GM12801 (cell line): ENCODE data around the gene APOBEC3H.

Experiments used
- TF ChIP-seq, protein P1 (sequence below): IDR thresholded peaks from one replicate; pipeline ENCODE4 v1.5.1; 2011; ENCODE audit warnings: control low read depth; ENCODE audit not compliant: insufficient read length; ENCODE audit errors: extremely low read depth

The APOBEC3H gene

DNA sequence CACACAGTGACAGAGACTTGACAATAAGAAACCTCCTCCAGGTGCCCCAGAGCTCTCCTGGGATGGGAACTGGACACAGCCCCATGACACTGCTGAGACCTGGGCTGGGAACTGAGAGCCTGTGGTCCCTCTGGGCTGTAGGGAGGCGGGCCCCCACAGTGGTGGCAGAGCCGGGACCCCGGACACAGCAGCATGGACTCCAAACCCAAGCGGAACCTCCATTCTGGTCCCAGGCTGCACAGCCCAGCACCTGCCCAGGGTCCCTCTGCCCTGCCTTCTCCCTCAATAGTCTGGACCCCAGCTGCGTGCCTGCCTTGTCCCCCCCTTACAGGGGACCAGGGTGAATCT lies 8.4 kb upstream of the APOBEC3H start:
- TF ChIP-seq, protein P1, sequence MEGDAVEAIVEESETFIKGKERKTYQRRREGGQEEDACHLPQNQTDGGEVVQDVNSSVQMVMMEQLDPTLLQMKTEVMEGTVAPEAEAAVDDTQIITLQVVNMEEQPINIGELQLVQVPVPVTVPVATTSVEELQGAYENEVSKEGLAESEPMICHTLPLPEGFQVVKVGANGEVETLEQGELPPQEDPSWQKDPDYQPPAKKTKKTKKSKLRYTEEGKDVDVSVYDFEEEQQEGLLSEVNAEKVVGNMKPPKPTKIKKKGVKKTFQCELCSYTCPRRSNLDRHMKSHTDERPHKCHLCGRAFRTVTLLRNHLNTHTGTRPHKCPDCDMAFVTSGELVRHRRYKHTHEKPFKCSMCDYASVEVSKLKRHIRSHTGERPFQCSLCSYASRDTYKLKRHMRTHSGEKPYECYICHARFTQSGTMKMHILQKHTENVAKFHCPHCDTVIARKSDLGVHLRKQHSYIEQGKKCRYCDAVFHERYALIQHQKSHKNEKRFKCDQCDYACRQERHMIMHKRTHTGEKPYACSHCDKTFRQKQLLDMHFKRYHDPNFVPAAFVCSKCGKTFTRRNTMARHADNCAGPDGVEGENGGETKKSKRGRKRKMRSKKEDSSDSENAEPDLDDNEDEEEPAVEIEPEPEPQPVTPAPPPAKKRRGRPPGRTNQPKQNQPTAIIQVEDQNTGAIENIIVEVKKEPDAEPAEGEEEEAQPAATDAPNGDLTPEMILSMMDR = no peak

DNA sequence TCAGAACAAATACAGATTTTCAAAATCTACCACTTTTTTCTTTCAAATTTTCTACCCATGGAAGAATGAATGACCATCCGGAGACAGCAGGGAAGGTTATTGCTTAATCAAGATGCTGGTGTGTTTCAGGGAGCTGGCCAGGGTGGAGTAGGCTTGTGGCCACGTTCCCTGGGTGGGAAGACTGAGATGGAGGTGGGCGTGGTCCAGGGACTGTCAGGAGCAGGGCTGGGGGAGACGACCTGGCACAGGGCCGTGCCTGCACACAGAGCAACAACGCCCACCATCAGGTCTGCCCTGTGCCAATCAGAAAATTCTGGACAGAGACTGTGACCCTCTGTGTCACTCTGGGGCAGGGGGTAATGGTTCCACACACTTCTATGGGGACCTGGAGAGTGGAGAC lies 7.1 kb upstream of the APOBEC3H start:
- TF ChIP-seq, protein P1 = no peak

DNA sequence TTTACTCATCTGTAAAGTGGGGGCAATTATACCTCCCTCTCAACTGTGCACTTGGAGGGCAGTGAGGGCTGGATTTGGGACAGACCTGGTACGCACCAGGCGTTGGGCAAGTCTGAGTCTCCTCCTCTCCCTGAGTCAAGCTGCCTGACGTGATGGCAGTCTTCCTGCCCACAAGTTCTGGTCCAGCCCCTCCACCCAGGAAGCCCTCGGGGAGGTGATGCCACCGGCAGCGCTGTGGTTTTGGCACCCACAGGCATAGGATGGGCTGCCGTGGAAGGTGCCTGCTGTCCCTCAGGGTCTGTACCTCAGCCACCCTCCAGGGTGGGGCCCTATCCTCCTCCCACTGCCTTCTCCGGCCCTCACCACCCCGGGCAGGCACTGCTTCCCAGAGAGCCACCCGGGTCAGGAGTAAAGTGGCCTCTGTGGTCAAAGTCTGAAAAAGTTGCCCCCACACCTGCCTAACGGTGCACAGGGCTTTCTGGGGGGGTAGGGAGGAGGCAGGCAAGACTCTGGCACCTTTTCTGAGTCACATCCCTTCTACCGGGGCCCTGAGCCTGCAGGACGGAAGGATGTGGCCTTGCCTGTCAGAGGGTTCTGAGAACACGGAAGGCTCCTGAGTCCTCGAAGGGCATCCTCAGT lies 6.5 kb upstream of the APOBEC3H start:
- TF ChIP-seq, protein P1 = no peak

DNA sequence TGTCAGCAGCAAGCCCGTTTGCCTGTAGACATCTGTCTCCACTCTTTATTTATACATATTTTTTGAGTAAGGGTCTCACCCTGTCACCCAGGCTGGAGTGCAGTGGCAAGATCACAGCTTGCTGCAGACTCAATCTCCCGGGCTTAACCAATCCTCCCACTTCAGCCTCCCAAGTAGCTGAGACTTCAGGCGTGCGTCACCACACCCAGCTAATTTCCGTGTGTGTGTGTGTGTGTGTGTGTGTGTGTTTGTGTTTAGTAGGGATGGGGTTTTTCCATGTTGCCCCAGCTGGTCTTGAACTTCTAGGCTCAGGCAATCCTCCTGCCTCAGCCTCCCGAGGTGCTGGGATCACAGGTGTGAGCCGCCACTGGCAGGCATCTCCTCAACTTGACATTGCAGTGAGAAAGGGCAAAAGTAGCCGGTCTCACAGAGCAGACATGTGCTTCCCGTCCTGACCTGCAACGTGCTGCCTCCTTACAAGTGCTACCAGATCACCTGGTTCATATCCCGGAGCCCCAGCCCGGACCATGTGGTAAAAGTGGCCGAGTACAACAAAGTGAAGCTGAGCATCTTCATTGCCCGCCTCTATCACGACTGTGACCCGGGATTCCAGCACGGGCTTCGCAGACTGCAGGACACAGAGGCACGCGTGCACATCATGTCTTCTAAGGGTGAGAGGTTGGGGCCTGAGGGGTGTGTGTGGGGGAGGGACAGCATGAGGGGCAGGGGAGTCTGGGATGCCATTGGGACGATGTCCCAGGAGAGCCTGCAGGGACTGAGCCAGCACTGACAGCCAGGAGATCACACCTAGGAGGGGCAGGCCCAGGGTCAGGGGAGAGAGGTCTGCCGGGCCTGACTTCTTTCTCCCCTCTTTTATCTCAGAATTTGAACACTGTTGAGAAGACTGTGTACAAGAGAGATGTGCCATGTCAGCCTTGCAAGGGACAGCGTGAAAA lies 5.6 kb upstream of the APOBEC3H start:
- TF ChIP-seq, protein P1 = no peak

DNA sequence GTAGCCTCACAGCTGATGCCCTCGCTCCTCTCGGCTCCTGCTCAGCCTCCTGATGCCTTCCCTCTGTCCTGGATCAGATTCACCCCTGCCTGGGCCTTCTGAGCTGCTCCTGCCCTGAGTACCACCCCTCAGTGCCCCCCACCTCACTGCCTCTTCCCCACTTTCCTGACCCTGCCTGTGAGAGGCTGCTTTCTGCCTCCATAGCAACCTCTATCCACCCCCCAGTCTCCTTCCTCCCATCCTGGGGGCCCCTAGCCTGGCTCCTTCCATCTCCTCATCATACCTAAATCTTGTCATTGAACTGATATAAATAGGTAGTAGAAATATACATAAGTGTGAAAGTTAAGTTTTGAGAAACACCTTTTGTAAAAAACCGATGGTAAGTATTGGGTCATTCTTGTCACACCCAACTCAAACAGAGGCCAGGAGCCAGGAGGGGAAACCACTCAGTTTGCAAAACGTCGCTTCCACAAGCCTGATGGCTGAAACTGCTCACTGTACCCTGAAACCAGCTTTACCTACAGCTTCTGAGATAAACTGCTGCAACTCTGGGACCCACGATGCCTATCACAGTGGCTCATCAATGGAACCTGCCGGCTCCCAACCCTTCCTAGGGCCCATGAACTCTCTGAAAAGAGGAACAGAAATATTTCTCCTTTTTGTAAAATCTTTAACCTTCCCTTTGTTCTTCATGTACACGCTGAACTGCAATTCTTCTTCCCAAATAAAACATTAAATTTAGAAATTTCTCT lies 4.8 kb upstream of the APOBEC3H start:
- TF ChIP-seq, protein P1 = no peak

DNA sequence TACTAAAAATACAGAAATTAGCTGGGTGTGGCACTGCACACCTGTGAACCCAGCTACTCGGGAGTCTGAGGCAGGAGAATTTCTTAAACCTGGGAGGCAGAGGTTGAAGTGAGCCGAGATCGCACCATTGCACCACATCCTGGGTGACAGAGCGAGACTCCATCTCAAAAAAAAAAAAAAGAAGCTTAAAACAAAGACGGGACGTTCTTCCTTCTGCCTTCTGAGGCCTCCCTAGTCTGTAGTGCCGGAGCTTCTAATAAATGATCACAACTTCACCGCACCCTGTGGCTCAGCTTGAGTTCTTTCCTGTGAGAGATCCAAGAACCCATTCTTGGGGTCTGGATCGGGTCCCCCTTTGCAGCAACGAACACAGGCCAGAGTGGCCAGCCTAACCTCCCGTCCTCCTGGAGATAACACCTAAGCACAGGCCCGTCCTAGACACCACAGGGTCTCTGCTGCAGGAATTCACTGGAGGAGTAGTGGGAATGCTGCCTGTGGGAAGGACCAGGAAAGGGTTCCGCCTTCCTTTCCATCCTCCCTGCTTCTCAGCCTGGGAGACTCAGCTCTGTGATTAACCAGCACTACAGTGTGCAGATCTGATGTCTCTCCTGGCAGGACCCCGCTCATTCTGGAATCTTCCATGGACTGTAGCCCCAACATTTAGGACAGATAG lies 2.2 kb upstream of the APOBEC3H start:
- TF ChIP-seq, protein P1 = no peak

DNA sequence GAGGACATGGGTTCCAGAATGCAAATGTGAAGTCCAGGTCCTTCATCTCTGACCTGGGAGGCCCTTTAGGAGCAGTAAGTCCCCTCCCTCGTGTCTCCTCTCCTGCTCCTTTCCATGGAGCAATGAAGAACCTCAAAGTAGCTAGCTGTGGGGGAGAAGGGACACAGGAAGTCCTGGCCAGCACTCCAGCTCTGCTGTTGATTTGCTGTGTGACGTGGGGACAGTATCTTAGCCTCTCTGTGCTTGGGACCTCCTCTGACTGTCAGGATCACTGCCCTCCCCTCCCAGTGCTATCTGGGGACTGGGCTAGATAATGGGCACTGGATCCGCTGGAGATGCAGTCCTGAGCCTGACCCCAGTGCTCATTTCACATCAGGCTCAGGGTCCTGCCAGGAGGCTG lies 1.1 kb upstream of the APOBEC3H start:
- TF ChIP-seq, protein P1 = no peak
